ENCODE measurements around the gene PPP4R4. TPM values are rescaled to one million over a fixed set of nuclear protein-coding genes. Genes with fewer than 3 reads are reported as not detected.

The PPP4R4 gene
- total and polyA plus RNA-seq, 2 of the 4 experiments (the other 2 are of a cell fraction), result 0.17 to 0.36 TPM

DNA sequence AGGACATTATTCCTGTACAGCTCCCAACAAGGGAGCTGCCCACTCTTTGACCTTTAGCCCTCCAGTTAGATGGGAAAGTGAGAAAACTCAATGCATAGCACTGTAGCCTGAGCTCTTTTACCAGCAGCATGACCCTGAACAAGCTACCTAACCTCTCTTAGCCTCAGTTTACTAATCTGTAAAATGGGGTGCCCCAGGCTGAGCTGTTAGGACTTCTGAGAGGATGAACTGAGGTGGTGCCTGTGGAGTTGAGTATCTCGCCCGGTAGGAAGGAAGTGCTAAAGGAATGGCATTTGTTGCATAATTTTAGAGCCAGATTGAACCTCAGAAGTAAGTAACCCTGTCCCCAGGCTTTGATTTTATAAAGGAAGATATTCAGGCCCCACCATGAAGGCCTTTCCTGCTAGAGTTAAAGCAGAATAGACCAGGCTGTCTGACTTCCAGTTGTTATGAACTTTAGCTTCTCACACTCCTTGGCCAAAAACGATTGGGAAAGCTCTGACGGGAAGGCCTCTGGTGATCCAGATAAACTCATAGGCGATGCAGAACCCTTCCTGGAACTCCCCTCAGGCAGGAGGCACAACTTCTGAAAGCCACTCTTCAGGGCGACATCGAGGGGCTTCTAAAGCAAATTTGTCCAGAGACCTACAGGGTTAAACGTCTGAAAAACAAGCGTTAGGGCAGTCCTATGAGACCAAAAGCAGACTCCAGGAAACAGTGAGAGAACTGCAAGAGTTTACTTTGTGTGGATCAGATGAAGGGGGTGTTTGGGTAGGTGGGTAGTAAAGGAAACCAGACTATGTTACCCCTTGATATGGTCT lies 121.4 kb downstream of the PPP4R4 start:
- H4K20me1 ChIP-seq (ENCODE audit: insufficient read depth, low read length), result no peaks in the 10 kb centered on the region; the same call in 1 of the 2 replicates
- no peak overlapping the region for H3K4ac ChIP-seq (ENCODE audit: low read depth, low read length)
- no peak overlapping the region for H3K4me2 ChIP-seq (ENCODE audit: low read depth, low read length)
- H2BK20ac ChIP-seq (ENCODE audit: low read depth, low read length), result no peak overlapping the region
- no peak for ATAC-seq (ENCODE audit: low read depth)
- no peak overlapping the region for H3K56ac ChIP-seq (ENCODE audit: extremely low read depth, insufficient read depth, low read length)
- H2AFZ ChIP-seq (replicated peaks; ENCODE audit: low read length, poor library complexity), result no peak overlapping the region
- dilution Hi-C loops (cut with HindIII; ENCODE audit: low sequenced_read_pairs, unreplicated experiment) (no loop called here), intact Hi-C loops (cut with micrococcal nuclease) (no loop called here), in situ Hi-C loops (cut with MboI; ENCODE audit: low sequenced_read_pairs) (no loop called here)
- H3K9me1 ChIP-seq (ENCODE audit: insufficient read depth, low read length), result no peaks in the 10 kb centered on the region
- H2AK9ac ChIP-seq (replicated peaks; ENCODE audit: low read depth, low read length, poor library complexity), result no peak overlapping the region
- H3K14ac ChIP-seq (replicated peaks; ENCODE audit: low read depth, low read length), result no peak overlapping the region
- no peak overlapping the region for H2BK5ac ChIP-seq (ENCODE audit: low read depth, low read length, poor library complexity, severe bottlenecking)
- no peak overlapping the region for H3K9ac ChIP-seq (ENCODE audit: low read depth, low read length)
- H3K4me3 ChIP-seq (ENCODE audit: insufficient read depth, low read depth, low read length), result no peak overlapping the region
- peaks cover 2% of the 10 kb centered on the region; the same call in 1 of the 2 replicates for H3K9me3 ChIP-seq (ENCODE audit: control insufficient read depth, insufficient read depth, low read length)
- H4K5ac ChIP-seq (ENCODE audit: low read depth, low read length), result no peak overlapping the region
- no peak overlapping the region for H2BK15ac ChIP-seq (ENCODE audit: low read depth, low read length)
- no peaks in the 10 kb centered on the region for H3K79me1 ChIP-seq (ENCODE audit: low read depth in 1 of 2, low read length in 2 of 2)
- no peak overlapping the region for H3K23ac ChIP-seq (ENCODE audit: low read depth, low read length)
- no peak overlapping the region for H3K18ac ChIP-seq (ENCODE audit: low read depth, low read length)
- H3K4me1 ChIP-seq (ENCODE audit: control insufficient read depth, insufficient read depth, low read length), result no peaks in the 10 kb centered on the region
- H4K91ac ChIP-seq (ENCODE audit: insufficient read depth, low read depth, low read length), result no peak overlapping the region
- H3K27me3 ChIP-seq (ENCODE audit: control insufficient read depth, insufficient read depth, low read length), result no peaks in the 10 kb centered on the region
- DNase-seq, result no peak
- WGBS, 2 experiments (ENCODE audit: extremely low coverage in 2 of 2, insufficient read length in 1 of 2), result 60% methylated on average over 4 of the region's 9 CpGs; no CpG with 5 or more reads in 1 of the 2 experiments
- ChIA-PET CTCF (no interaction called here), POLR2A (ENCODE audit: unreplicated experiment) (no interaction called here)
- no peak overlapping the region for H3K27ac ChIP-seq (ENCODE audit: insufficient read depth, low read length)
- no peaks in the 10 kb centered on the region for H3K36me3 ChIP-seq (ENCODE audit: control insufficient read depth, insufficient read depth, low read length)
- H2AK5ac ChIP-seq (ENCODE audit: low read depth, low read length), result no peak overlapping the region
- BruUV-seq (replicated peaks), result no TSS peak
- no peak overlapping the region for H4K8ac ChIP-seq (ENCODE audit: low read depth in 2 of 2, low read length in 2 of 2)
- H2BK120ac ChIP-seq (ENCODE audit: low read depth, low read length), result no peak overlapping the region
- TF ChIP-seq CEBPB (IDR thresholded peaks at IDR 0.05; ENCODE audit: low read depth, low read length) (no peak), MAFK (IDR thresholded peaks at IDR 0.05; ENCODE audit: low read depth, low read length) (no peak), RFX5 (IDR thresholded peaks at IDR 0.05; ENCODE audit: low read depth, low read length) (no peak), SMC3 (IDR thresholded peaks at IDR 0.05; ENCODE audit: low read depth, low read length) (no peak), CHD1 (IDR thresholded peaks at IDR 0.05; ENCODE audit: low read depth, low read length) (no peak), MXI1 (IDR thresholded peaks at IDR 0.05; ENCODE audit: borderline replicate concordance, low read depth, low read length) (no peak), RAD21 (IDR thresholded peaks at IDR 0.05; ENCODE audit: low read length) (no peak), FOS (IDR thresholded peaks at IDR 0.05; ENCODE audit: low read depth, low read length) (no peak), POLR2A (IDR thresholded peaks at IDR 0.05; ENCODE audit: low read depth, low read length) (no peak), MAZ (IDR thresholded peaks at IDR 0.05; ENCODE audit: borderline replicate concordance, low read depth, low read length) (no peak), NFE2L2 (IDR thresholded peaks at IDR 0.05; ENCODE audit: low read depth, low read length) (no peak), BHLHE40 (IDR thresholded peaks at IDR 0.05; ENCODE audit: low read depth, low read length) (no peak)
- TF ChIP-seq, protein P1, sequence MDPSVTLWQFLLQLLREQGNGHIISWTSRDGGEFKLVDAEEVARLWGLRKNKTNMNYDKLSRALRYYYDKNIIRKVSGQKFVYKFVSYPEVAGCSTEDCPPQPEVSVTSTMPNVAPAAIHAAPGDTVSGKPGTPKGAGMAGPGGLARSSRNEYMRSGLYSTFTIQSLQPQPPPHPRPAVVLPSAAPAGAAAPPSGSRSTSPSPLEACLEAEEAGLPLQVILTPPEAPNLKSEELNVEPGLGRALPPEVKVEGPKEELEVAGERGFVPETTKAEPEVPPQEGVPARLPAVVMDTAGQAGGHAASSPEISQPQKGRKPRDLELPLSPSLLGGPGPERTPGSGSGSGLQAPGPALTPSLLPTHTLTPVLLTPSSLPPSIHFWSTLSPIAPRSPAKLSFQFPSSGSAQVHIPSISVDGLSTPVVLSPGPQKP (IDR thresholded peaks at IDR 0.05; ENCODE audit: borderline replicate concordance, low read depth, low read length), result no peak
- TF ChIP-seq, protein P2, sequence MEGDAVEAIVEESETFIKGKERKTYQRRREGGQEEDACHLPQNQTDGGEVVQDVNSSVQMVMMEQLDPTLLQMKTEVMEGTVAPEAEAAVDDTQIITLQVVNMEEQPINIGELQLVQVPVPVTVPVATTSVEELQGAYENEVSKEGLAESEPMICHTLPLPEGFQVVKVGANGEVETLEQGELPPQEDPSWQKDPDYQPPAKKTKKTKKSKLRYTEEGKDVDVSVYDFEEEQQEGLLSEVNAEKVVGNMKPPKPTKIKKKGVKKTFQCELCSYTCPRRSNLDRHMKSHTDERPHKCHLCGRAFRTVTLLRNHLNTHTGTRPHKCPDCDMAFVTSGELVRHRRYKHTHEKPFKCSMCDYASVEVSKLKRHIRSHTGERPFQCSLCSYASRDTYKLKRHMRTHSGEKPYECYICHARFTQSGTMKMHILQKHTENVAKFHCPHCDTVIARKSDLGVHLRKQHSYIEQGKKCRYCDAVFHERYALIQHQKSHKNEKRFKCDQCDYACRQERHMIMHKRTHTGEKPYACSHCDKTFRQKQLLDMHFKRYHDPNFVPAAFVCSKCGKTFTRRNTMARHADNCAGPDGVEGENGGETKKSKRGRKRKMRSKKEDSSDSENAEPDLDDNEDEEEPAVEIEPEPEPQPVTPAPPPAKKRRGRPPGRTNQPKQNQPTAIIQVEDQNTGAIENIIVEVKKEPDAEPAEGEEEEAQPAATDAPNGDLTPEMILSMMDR (conservative IDR thresholded peaks at IDR 0.05; ENCODE audit: low read depth, low read length), result no peak
- TF ChIP-seq, protein P3, sequence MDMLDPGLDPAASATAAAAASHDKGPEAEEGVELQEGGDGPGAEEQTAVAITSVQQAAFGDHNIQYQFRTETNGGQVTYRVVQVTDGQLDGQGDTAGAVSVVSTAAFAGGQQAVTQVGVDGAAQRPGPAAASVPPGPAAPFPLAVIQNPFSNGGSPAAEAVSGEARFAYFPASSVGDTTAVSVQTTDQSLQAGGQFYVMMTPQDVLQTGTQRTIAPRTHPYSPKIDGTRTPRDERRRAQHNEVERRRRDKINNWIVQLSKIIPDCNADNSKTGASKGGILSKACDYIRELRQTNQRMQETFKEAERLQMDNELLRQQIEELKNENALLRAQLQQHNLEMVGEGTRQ (IDR thresholded peaks at IDR 0.05; ENCODE audit: low read depth, low read length), result no peak

All from IMR-90 (cell line).